BJ (cell line): Measurements from ENCODE around the gene ADD2. TPM values are rescaled to one million over a fixed set of nuclear protein-coding genes. Genes with fewer than 3 reads are reported as not detected.

Source experiments
- CTCF ChIA-PET: fragments of 350-600 bp; formaldehyde crosslinking; extraction: SDS; loops from one replicate; lab custom pipeline; 2021; ENCODE audit warnings: antibody characterized with exemption, inconsistent platforms; lab: Yijun Ruan, JAX
- POLR2A ChIA-PET: fragments of 300-600 bp; sonication (Branson Sonifier 250); formaldehyde crosslinking; extraction: SDS; loops from one replicate; lab custom pipeline; 2021; ENCODE audit warnings: antibody characterized with exemption; lab: Charles Lee
- DNase-seq: peaks from one replicate; pipeline ENCODE4 v3.0.0-alpha.2; 2011; ENCODE audit warnings: low read depth
- H3K27me3 ChIP-seq: 2 replicates; pipeline ENCODE4 v1.6.0; 2011; ENCODE audit warnings: low read length; ENCODE audit not compliant: control insufficient read depth, insufficient read depth
- H3K36me3 ChIP-seq: 2 replicates; pipeline ENCODE4 v1.5.1; 2011; ENCODE audit warnings: low read length; ENCODE audit not compliant: control insufficient read depth, insufficient read depth
- H3K4me3 ChIP-seq: 2 replicates; pipeline ENCODE4 v1.5.1; 2011; ENCODE audit warnings: low read depth, mild to moderate bottlenecking, control low read depth, low read length
- polyA plus RNA-seq: library from polyadenylated mRNA; depleted of rRNA; stranded (reverse); fragments of >200 nt; gene quantifications from 2 replicates; pipeline ENCODE4 v1.2.3, GENCODE V29; 2011
- TF ChIP-seq, protein P1 (sequence below): IDR thresholded peaks from 2 replicates; pipeline ENCODE4 v1.5.1; 2011; ENCODE audit warnings: low read depth, mild to moderate bottlenecking, control low read depth, inconsistent platforms, low read length, moderate library complexity; ENCODE audit not compliant: insufficient read depth

ADD2 gene
- polyA plus RNA-seq, 1 experiment, result not detected

DNA sequence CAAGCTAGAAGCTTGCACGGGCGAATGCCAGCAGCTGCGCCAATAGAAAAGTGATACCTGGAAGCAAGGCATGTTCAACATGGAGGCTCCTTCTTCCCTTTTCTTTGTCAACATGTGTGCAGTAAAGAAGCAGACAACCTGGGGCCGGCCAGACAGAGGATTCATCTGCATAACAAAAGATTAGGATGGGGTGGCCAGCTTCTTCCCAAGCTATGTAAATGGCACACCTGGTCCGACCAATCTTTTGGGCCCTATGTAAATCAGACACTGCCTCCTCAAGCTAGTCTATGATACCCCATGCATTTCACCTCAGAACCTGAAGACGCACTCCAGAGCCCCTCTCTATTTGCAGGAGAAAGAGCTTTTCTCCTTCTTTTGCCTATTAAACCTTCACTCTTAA is 148.0 kb downstream of the ADD2 start:
- ChIA-PET POLR2A (no interaction called here), CTCF (interaction anchor here (0.8 to 6.0 kb wide), 8 partner anchors 10 to 316 kb away, joined by 3 to 131 read pairs (median 24); partner anchors contain the start of genes FAM136A and TGFA)
- Histone ChIP-seq H3K4me3 (no peak overlapping the region), H3K36me3 (no peaks in the 10 kb centered on the region), H3K27me3 (peaks cover 3% of the 10 kb centered on the region)
- TF ChIP-seq, protein P1, sequence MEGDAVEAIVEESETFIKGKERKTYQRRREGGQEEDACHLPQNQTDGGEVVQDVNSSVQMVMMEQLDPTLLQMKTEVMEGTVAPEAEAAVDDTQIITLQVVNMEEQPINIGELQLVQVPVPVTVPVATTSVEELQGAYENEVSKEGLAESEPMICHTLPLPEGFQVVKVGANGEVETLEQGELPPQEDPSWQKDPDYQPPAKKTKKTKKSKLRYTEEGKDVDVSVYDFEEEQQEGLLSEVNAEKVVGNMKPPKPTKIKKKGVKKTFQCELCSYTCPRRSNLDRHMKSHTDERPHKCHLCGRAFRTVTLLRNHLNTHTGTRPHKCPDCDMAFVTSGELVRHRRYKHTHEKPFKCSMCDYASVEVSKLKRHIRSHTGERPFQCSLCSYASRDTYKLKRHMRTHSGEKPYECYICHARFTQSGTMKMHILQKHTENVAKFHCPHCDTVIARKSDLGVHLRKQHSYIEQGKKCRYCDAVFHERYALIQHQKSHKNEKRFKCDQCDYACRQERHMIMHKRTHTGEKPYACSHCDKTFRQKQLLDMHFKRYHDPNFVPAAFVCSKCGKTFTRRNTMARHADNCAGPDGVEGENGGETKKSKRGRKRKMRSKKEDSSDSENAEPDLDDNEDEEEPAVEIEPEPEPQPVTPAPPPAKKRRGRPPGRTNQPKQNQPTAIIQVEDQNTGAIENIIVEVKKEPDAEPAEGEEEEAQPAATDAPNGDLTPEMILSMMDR, result no peak
- no peak for DNase-seq

DNA sequence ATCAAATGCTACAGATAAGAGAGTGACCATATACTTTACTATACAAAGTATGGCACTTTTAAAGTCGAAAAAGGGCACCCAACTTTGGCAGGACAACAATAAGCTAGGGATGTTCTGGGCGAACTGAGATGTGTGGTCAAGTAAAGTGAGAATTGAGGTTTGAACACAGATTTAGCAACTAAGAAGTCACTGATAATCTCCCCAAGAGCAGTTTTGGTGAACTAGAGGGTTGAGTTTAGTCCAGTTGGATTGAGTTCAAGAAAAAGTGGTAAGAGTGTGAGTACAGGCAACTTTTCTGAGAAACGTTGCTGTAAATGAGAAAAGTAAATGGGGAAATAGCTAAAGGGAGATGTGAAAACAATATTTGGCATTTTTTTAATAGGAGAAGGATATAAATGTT is 148.8 kb downstream of the ADD2 start:
- Histone ChIP-seq H3K4me3 (no peak overlapping the region), H3K36me3 (no peaks in the 10 kb centered on the region), H3K27me3 (peaks cover 3% of the 10 kb centered on the region)
- TF ChIP-seq, protein P1, result no peak
- POLR2A ChIA-PET, result no interaction called here
- no peak for DNase-seq
- CTCF ChIA-PET, result interaction anchor here (1.2 to 6.0 kb wide), 10 partner anchors 8 to 316 kb away, joined by 3 to 131 read pairs (median 18); partner anchors contain the start of genes FAM136A and TGFA

DNA sequence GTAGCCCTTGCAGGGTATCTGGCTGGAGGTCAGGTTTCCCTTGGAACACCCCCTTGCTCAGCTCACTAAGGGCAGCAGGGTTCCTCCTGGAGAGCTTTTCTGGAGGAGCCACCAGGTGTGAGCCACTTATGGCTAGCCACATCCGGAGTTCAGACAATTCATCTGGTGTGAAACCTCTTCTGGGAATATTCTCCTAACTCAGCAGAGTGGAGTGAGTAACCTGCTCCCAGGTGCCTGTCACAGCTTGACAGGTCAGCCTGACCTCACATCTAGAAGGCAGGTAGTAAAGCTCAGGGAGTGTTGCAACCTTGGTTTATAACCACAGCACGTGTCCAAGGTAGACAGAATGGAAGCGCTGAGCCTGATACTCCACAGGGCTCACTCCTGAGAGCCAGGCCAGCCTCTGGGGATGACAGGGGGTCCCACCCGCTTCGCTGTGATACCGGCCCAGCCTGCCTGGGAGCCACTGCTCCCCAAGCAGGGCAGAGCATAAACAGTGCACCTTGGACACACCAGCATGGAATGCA is 151.8 kb downstream of the ADD2 start:
- CTCF ChIA-PET, result interaction anchor here (1.0 to 6.0 kb wide), 3 partner anchors 275 to 312 kb away, joined by 3 to 131 read pairs (median 5); no protein-coding TSS in a partner anchor
- H3K4me3 ChIP-seq, result no peak overlapping the region
- TF ChIP-seq, protein P1, result no peak
- no peaks in the 10 kb centered on the region for H3K36me3 ChIP-seq
- no peak for DNase-seq
- H3K27me3 ChIP-seq, result peaks cover 5% of the 10 kb centered on the region
- POLR2A ChIA-PET, result no interaction called here

DNA sequence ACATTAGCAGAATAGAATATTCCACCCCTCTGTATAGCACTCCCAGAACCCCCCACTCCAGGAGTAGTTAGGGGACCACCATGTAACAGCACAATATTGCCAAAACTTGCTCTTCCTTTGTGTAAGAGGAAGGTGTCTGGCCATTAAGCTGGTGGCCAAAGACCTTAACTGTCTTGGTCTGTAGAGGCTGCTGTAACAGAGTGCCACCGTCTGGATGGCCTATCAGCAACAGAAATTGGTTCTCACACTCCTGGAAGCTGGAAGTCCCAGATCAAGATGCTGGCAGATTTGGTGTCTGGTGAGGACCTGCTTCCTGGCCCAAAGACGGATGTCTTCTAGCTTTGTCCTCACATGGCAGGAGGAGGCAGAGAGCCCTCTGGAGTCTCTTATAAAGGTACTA is 152.8 kb downstream of the ADD2 start:
- CTCF ChIA-PET, result interaction anchor here (0.7 to 6.0 kb wide), 4 partner anchors 118 to 311 kb away, joined by 3 to 131 read pairs (median 4); no protein-coding TSS in a partner anchor
- POLR2A ChIA-PET, result no interaction called here

DNA sequence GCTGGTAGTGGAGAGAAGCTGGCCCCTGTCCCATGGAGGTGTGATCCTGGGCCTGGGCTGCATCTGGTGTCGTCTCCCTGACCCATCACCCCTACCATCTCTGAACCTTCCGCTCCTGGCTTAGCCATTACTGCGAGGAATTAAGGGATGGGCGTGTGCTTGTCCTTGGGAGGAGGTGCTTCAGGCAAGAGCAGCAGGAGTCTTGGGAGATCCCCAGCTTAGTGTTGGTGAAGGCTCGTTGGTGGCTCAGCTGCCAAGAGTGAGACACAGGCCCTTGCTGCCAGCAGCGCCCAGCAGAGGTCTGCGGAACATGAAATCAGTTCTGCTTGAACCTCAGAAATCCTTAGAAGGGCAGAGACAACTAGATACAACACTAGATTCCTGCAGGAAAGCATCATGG is 154.5 kb downstream of the ADD2 start:
- Histone ChIP-seq H3K27me3 (peaks cover 3% of the 10 kb centered on the region), H3K36me3 (no peaks in the 10 kb centered on the region), H3K4me3 (no peak overlapping the region)
- POLR2A ChIA-PET, result no interaction called here
- DNase-seq, result no peak
- CTCF ChIA-PET, result interaction anchor here (0.9 kb wide), 1 partner anchor 311 kb away, joined by 4 read pairs; no protein-coding TSS in a partner anchor
- TF ChIP-seq, protein P1, result no peak

More for the DNA sequence above, 152.8 kb downstream of the ADD2 start:
- no peak for DNase-seq
- Histone ChIP-seq H3K4me3 (no peak overlapping the region), H3K27me3 (peaks cover 6% of the 10 kb centered on the region), H3K36me3 (no peaks in the 10 kb centered on the region)
- TF ChIP-seq, protein P1, result no peak
